HG02763 (cell line): Measurements from ENCODE around the gene CCN2.

Experiments
- ATAC-seq: cut with Tn5 transposase; IDR thresholded peaks from one replicate; pipeline ENCODE4 v1.9.1; 2021; ENCODE audit warnings: mild to moderate bottlenecking, moderate library complexity; ENCODE audit not compliant: unreplicated experiment

CCN2 gene

DNA sequence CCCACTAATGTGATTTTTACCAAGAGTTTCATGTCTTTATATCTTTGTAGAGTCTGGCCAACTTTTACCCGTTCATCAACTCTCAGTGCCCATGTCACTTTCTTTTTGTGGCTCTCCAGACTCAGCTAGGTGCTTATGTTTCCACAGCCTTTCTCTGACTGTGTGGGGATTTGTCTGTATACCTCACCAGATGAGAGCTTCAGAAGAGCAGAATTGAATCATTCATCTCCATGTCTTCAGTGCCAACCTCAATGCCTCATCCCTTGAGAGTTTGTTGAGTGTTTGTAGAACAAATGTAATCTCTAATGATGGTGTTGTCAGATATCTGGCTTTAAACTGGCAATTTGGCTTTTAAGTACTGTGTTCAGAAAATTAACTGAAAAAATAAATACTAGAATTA, 16.8 kb upstream of the CCN2 start:
- ATAC-seq = no peak

DNA sequence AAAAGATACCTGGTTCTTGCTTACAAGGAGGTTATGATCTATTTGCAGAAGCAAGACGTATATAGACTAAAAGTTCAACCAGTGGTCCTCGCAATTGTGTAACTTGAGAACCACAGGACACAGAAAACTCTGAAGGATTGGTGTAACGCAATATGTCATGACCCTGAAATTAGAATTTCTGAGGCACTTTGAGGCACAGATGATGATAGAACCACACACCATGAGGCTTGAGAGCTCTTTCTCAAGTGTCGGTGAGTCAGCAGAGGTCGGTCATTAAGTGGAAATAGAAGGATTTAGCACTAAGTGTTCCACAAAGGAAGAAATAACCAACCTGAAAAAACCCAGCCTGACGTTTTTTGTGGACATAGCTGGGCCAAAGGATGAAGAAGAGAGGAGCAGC, 15.3 kb upstream of the CCN2 start:
- ATAC-seq = no peak

DNA sequence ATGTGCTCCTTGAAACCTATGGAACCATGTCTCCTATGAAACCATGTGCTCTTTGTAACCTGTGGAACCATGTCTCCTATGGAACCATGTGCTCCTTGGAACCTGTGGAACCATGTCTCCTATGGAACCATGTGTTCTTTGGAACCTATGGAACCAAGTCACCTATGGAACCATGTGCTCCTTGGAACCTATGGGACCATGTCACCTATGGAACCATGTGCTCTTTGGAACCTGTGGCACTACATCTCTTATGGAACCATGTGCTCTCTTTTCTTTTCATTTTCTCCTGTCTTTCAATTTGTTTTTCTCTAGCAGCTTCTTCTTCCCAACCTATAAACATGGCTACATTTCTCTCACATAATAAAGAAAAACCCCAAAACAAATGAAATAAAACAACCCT, 11.9 kb upstream of the CCN2 start:
- no peak for ATAC-seq

DNA sequence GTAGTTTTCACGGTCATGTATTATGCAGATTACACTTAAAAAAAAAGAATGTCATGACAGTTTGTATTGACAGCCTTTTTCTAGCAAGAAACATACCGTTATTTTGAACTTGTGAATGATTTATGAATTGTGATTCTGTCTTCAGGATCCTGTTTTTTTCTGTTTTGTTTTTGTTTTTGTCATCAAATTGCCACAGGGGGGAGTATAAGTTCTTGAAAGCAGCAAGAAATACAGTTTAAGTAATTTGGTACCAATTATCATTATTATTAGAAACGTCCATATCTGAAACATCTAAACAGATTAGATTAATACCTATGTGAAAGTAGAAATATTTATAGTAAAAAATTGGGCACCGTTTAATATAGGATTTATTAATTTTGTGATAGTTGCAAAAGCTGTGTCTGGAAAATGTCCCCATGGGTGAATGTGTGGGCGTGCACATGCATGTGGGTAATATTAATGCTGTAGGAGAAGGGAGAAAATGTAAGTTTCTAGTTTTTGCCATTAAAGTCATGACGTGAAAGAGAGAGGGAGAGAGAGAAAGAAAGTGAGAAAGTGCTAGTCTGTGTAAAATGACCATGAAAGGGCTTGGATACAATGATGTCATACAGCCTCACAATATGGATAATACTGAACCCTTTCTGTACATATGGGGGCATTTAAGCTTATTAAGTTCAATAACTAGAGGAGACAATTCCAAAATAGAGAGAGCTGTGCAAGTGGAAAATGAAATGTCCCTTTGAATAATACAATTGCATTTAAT, 9.4 kb upstream of the CCN2 start:
- ATAC-seq = no peak

DNA sequence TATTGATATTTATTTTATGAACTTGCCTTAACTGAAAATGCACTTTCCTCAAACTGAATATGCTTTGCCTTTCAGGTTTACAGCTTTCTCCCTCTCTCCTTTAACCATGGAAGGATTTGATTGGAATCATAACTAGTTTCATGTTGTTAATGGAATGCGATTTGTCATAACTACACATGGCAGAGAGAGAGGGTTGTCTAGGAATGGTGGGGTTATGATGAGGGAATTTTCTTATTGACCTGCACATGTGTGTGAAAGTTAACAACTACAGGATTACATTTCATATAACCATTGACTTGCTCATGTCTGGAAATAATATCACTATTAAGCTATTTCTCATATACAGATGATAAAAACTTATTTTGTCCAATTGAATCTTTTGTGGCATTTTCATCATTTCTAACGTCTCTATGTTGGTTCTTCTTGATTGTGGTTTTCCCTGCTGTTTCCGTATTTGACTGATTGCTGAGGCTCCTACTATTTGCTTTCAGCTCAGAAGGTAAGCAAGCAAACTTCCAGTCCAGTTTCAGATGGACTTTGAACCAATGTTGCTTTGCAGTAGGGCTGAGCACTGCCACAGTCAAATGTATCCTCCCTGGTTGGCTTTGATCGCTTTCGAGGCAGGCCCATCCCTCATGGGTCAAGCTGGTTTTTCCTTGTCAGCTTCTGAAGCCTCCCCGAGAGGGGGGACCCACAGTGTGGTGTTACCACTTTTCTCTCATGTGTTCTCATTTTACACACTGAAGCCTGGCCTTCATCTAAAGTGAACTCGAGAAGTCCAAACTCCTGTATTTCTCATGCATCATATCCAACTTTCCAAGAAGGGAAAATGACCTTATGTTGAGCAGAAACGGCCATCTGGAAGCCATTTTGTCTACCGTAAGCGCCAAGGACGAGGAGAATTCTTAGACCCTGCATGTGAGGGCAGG, 7.6 kb upstream of the CCN2 start:
- no peak for ATAC-seq

DNA sequence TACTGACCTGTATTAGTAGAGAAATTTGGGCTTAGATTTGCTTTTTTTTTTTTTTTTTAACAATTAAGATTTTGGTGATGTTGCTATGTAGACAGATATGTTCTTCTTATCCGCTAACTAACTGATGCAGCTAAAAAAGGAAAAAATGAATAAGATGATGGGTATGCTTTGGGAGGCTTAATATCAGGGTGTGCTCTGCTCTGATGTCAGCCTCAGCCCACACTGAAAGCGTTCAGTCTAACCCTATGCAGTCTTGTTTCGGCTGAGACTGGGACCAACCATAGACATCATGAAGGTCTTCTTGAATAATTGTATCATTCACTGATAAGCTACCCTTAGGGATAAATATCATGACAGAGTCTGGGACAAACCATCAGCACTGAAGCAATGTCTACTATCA, 6.9 kb upstream of the CCN2 start:
- no peak for ATAC-seq

DNA sequence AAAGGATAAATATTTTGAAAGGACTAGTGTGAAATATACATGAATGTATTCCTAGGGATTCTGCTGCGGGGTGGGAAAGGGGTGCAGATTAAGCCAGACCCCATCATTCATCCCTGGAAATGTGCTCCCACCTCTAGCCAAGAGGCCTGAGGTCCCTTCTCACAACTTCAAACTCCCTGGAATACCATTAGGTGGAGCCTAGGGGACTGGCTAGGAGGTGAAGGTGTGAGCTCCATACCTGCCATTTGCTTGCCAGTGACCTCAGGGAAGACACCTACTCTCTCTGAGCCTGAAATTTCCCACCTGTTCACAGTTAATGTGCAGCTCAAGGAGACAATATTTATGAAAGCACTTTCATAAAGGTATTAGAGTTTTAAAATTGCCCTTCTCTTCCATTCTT, 4.7 kb upstream of the CCN2 start:
- ATAC-seq = no peak

DNA sequence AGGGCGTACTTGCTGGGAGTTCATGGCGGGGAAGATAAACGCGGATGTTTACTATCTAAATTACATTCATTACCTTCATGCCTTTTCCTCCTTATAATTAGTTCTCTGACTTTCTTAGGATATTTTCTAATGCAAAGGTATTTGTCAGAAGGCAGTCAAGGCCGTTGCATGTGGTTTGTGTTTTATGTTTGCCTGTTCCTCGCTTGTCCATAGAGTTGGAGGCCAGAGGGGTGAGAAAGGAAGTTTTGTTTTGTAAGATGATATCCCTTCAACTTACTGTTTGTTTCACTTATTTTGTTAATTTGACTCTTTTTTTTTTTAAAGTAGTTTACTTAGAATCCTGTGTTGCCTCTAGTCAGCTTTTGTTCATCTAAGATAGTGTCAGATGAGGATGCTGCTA, 4.0 kb upstream of the CCN2 start:
- ATAC-seq = no peak

DNA sequence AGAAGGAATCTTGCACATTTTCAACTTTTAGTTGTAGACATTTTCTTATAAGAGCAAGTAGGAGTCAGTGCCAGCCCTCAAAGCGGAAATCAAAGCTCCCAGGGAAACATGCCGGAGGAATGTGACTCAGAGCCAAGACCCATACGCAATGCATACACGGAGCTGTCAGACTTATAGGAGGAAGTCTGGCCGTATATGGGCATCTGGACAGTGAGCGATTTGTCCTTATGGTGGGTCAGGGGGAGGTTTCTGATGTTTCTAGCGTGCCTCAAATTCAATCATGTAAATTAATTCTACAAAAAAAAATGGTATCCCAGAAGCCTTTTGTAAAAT, 3.6 kb upstream of the CCN2 start:
- ATAC-seq = no peak

DNA sequence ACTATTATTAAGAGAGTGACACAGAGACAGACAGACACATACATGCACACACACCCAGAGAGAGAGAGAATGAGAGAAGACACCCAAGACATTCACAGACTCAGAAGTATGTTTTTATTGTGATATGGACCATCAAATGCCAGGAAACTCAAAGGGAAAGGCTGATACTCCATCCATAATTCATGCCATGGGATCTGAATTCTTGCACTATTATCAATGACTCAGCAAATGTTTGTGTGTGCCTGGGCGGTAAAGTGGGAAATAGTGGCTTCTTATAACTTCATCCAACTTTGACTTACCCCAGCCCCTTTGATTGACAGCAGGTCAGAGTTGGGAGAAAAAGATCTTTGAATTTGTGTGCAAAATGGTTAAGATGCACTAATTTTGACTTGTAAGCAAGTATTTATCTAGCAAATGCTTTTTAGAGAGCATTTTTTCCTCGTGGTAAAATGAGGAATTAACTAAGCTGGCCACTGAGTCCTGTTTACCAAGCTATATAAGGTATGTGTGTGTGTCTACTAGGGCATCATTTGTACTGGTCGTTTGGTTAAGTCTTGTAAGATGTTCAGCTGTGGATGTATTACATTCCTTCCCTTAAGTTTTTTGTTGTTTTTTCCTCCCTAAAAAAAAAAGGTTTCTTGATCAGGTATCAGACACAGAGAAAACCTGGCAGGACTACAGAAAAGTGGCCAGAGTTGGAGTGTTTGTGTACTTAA, 3.0 kb upstream of the CCN2 start:
- no peak for ATAC-seq

DNA sequence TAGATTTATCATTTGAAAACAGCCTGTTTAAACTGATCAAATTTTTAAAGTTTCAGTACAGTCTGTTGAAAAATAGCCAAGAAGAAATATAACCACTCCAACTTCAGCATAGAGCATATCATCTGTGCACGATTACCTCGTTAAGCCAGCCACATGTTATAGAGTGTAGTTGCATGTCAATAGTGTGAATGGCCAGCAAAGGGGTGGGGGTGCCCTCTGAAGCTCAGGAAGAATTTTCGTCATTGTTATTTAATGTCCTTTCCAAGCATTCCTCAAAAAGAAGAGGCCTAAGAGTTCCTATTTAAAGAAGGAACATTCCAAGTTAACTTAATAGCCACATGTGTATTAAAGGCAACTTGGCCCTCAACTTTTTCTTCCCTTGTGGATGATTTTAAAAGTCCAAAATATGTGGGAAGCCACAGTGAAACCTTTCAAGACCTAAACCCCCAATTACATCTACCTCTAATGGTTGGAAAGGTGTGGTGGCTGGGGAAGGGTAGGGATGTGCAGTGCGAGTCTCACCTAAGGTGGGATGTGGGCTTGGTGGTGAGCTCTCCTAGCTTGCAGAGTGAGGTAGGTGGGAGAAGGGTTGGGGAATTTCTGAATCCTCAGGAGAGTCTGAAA, 1.8 kb upstream of the CCN2 start:
- no peak for ATAC-seq

DNA sequence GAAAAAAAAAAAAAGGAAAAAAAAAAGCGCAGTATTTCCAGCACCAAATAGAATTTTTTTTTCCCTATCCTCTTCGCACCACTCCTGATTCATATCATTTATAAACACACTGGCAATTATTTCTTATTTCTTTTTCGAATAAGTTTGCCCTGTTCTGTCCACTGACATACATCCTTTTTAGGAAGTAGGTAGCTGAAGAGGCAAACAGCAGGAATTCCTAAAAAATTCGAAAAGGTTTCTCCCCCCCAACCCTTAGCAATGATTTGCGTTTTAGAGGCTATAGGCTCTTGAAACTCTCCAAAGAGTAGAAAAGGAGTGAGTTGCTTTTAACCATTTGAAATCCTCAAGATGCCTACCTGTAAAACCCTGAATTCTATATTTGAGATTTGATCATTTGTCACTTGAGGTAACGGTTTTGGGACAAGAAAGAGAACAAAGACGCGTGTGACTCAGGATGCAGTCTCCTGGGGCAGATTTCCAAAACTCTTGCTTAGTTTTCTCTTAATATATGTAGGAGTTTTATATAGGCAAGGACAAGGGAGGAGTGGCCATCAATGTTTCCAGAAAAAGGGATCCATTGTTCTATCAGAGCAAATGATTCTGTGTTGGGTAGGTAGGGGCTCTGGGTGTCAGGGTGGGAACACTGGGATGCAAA, 531 bp upstream of the CCN2 start:
- no peak for ATAC-seq

DNA sequence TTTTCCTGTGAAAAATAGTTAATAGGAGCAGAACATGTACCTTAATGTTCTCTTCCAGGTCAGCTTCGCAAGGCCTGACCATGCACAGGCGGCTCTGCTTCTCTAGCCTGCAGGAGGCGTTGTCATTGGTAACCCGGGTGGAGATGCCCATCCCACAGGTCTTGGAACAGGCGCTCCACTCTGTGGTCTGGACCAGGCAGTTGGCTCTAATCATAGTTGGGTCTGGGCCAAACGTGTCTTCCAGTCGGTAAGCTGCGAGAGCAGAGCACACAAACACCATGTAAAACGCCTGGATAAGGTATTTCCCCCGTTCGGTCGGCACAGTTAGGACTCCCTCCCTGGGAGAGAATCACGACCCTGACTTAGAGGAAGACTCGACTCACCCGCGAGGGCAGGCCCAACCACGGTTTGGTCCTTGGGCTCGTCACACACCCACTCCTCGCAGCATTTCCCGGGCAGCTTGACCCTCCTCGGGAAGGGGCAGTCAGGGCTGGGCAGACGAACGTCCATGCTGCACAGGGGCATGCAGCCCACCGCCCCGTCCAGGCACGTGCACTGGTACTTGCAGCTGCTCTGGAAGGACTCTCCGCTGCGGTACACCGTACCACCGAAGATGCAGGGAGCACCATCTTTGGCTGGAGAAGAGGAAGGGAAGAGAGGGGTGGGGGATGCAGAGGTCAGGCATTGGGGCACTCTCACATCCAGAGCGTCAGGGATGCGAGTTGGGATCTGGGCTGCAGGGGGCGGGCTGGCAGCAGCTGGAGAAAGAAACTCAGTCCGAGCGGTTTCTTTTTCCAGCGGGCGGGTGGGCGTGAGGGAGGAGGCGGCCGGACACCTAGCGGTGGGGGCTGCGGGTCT, 1.0 kb downstream of the CCN2 start:
- ATAC-seq = no peak

DNA sequence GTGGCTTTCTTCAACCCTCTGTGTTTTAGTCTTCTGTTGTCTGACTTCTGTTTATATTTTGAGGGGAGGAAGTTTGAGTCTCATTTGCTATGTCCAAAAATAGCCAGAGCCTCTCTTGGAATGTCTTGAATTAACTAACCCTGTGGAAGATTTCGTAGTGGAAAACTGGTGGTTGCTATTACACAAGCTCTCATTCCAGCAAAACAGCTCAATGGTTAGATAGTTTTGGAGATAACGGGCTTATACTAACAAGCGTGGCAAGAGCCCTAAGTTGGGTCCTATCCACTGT, 1.6 kb downstream of the CCN2 start:
- ATAC-seq = no peak

DNA sequence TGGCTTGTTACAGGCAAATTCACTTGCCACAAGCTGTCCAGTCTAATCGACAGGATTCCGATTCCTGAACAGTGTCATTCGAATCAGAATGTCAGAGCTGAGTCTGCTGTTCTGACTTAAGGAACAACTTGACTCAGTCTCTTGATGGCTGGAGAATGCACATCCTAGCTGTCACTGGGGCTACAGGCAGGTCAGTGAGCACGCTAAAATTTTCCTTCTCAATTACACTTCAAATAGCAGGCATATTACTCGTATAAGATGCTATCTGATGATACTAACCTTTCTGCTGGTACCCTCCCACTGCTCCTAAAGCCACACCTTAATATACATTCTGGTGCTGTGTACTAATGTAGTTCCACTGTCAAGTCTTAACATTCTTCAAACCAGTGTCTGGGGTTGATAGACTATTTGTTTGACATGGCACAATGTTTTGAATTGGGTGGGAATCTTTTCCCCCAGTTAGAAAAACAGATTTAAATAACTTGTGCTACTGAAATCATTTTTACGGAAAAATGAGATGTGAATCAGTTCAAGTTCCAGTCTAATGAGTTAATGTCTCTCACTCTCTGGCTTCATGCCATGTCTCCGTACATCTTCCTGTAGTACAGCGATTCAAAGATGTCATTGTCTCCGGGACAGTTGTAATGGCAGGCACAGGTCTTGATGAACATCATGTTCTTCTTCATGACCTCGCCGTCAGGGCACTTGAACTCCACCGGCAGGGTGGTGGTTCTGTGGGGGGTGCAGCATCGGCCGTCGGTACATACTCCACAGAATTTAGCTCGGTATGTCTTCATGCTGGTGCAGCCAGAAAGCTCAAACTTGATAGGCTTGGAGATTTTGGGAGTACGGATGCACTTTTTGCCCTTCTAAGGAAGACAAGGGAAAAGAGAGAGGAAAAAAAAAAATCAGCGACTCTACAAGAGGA, 2.2 kb downstream of the CCN2 start:
- no peak for ATAC-seq

DNA sequence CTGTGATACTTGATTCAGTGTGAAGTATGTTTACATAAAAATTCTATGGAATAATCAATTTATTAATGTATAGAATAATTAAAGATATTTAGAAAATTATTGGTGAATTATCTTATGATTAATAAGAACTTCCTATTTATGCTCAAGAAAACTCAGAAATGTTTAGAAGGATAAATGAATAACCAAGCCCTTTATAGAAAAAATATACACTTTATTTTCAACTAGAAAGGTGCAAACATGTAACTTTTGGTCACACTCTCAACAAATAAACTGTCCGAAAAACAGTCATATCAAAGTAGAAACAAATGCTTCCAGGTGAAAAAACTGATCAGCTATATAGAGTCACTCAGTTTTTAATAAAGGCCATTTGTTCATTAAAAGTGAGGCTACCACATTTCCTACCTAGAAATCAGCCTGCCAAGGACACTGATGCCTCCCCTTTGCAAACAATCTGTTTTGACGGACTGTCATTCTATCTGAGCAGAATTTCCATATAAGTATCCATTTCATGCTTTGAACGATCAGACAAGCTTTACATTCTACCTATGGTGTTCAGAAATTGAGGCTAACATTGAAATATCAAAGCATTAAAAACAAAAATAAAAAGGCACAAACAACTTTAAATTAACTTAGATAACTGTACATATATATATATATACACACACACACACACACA, 3.0 kb downstream of the CCN2 start:
- ATAC-seq = no peak

DNA sequence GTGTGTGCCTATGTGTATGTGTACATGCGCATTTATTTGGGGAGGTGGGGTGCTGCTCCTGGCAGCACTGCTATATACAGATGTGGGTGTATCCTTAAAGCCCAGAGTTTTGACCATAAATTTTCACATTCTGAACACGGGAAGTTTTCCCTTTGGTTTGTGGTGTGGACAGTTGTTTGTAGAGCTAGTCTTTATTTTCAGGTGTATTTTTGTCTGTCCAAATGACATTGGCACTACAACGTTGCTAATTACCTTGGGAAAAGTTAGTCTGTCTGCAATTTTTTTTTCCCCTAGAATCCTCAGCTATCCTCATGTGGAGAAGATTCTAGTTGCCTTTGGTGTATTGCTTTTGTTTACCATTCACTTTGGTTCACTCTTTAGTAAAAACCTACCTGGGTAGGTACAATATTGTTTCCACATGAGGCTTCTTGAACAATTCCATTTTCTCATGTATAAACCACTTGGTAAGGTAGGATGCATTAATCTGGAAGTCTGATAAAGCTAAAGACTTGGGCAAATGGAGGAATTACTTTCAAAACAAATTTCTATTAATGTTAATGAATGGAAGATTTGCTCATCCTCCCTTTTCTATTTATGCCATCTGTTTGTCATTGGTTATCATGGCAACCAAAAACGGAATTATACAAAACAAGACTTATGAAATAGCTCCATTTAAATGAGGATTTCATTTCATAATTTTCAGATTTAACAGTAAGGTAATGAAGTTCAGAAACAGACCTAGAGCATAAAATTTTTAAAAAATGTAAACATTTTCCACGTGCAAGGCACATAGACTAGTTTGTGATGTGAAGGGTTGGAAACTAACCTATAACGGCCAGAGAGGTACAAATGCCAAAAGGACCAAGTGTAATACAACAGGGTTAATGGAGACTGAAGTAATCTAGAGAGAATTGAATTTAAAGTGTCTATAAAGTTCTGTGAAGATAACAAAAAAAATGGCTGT, 3.9 kb downstream of the CCN2 start:
- no peak for ATAC-seq
